ENCODE data around the gene GJA5. TPM values are rescaled to one million over a fixed set of nuclear protein-coding genes. Genes with fewer than 3 reads are reported as not detected.
"Not testable (repeated sequence)": the region's sequence is repeated elsewhere in the genome, so short reads cannot be mapped to it uniquely, and the experiment has no call there.

GJA5 gene
- total RNA-seq, 1 donor from 2014 or later, result not detected

DNA sequence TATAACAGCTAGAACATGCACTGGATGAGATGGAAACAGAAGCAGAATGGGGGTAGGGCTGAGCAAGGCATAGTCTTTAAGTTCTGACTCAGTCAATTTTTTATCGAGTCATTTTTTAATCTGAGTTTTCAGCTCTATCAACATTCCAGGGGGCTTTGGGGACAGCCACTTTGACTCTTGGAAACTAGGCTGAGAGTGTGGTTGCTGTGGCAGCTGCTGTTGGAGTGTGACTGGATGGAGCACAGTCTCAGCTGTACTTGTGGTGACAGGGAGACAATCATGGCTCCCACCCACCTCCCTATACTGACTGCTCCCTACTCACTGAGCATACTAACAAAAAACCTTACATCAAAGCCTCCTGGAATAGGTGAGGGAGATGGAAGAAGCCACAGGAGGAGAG, 25.0 kb downstream of the GJA5 start:
- no peak overlapping the region for H3K27ac Mint-ChIP-seq
- H3K36me3 Mint-ChIP-seq (ENCODE audit: low read depth), result no peaks in the 10 kb centered on the region
- H3K9me3 Mint-ChIP-seq, result peaks cover 4% of the 10 kb centered on the region
- TF ChIP-seq CTCF (IDR thresholded peaks at IDR 0.05), result no peak
- DNase-seq (no peak), ATAC-seq (ENCODE audit: low read depth) (no peak)
- H3K4me3 Mint-ChIP-seq, result no peak overlapping the region
- POLR2A ChIA-PET, result no interaction called here
- CTCF ChIA-PET, result no interaction called here
- intact Hi-C loops (cut with micrococcal nuclease), result no loop called here
- peaks cover 25% of the 10 kb centered on the region for H3K27me3 Mint-ChIP-seq
- no peaks in the 10 kb centered on the region for H3K4me1 Mint-ChIP-seq

GRCh38 chr1:147734291-147734841, 26.0 kb downstream of the GJA5 start:
- DNase-seq; H3K9me3 Mint-ChIP-seq; H3K4me3 Mint-ChIP-seq; intact Hi-C loops (cut with micrococcal nuclease); POLR2A ChIA-PET; CTCF ChIA-PET; ATAC-seq (ENCODE audit: low read depth); H3K4me1 Mint-ChIP-seq; H3K27ac Mint-ChIP-seq; H3K36me3 Mint-ChIP-seq (ENCODE audit: low read depth): not testable (repeated sequence)
- peaks cover 30% of the 10 kb centered on the region for H3K27me3 Mint-ChIP-seq

- H3K27me3 Mint-ChIP-seq, result peaks cover 24% of the 10 kb centered on the region
Measured at GRCh38 chr1:147729315-147729714, 31.1 kb downstream of the GJA5 start.

GRCh38 chr1:147726168-147726567, 34.2 kb downstream of the GJA5 start:
- intact Hi-C loops (cut with micrococcal nuclease), result no loop called here
- no peak overlapping the region for H3K27ac Mint-ChIP-seq
- no peak overlapping the region for H3K4me3 Mint-ChIP-seq
- no peak for TF ChIP-seq CTCF (IDR thresholded peaks at IDR 0.05)
- ChIA-PET CTCF (interaction anchor here (1.1 kb wide), 1 partner anchor 166 kb away, joined by 3 read pairs; no protein-coding TSS in a partner anchor), POLR2A (no interaction called here)
- no peaks in the 10 kb centered on the region for H3K9me3 Mint-ChIP-seq
- H3K36me3 Mint-ChIP-seq (ENCODE audit: low read depth), result no peaks in the 10 kb centered on the region
- ATAC-seq (ENCODE audit: low read depth) (no peak), DNase-seq (no peak)
- no peaks in the 10 kb centered on the region for H3K4me1 Mint-ChIP-seq
- H3K27me3 Mint-ChIP-seq, result peaks cover 10% of the 10 kb centered on the region

More at GRCh38 chr1:147729315-147729714, 31.1 kb downstream of the GJA5 start:
- no peak overlapping the region for H3K27ac Mint-ChIP-seq
- H3K4me1 Mint-ChIP-seq, result no peaks in the 10 kb centered on the region
- no peaks in the 10 kb centered on the region for H3K9me3 Mint-ChIP-seq
- no peaks in the 10 kb centered on the region for H3K36me3 Mint-ChIP-seq (ENCODE audit: low read depth)
- ChIA-PET CTCF (no interaction called here), POLR2A (no interaction called here)
- DNase-seq (no peak), ATAC-seq (ENCODE audit: low read depth) (no peak)
- TF ChIP-seq CTCF (IDR thresholded peaks at IDR 0.05), result no peak
- intact Hi-C loops (cut with micrococcal nuclease), result no loop called here
- no peak overlapping the region for H3K4me3 Mint-ChIP-seq

- ChIA-PET POLR2A (no interaction called here), CTCF (interaction anchor here (1.1 kb wide), 1 partner anchor 167 kb away, joined by 3 read pairs; no protein-coding TSS in a partner anchor)
- DNase-seq, result no peak
- no peak for TF ChIP-seq CTCF (IDR thresholded peaks at IDR 0.05)
- H3K4me3 Mint-ChIP-seq, result no peak overlapping the region
- intact Hi-C loops (cut with micrococcal nuclease), result loop anchor here (2.0 kb wide), 1 partner anchor 167 kb away; no protein-coding TSS in a partner anchor
- no peaks in the 10 kb centered on the region for H3K4me1 Mint-ChIP-seq
- no peak for ATAC-seq (ENCODE audit: low read depth)
- peaks cover 6% of the 10 kb centered on the region for H3K27me3 Mint-ChIP-seq
- H3K9me3 Mint-ChIP-seq, result no peaks in the 10 kb centered on the region
- no peaks in the 10 kb centered on the region for H3K36me3 Mint-ChIP-seq (ENCODE audit: low read depth)
- no peak overlapping the region for H3K27ac Mint-ChIP-seq
Measured at GRCh38 chr1:147725685-147726084, 34.7 kb downstream of the GJA5 start.

Data from activated B cell treated with CpG ODN at 0.5 μM for 24 hours (primary cell).